Breast epithelium (tissue), 3 donors: ENCODE results near the gene ARMC9.

Source experiments
- POLR2AphosphoS5 ChIP-seq, 3 donors: sonication (generic); formaldehyde crosslinking; IDR thresholded peaks; one replicate each; pipeline ENCODE4 v1.6.1; 2017; ENCODE audit warnings: antibody characterized with exemption in 3 of 3
- TF ChIP-seq, protein P1 (sequence below), 3 donors: fragments of 450-650 bp; IDR thresholded peaks; one replicate each; pipeline ENCODE4 v1.5.1; 2016 to 2017; ENCODE audit warnings: antibody characterized with exemption in 3 of 3, mild to moderate bottlenecking in 3 of 3, moderate library complexity in 3 of 3

GRCh38 chr2:231383416-231384108 is 185.1 kb downstream of the ARMC9 start:
- no peak for TF ChIP-seq POLR2AphosphoS5 (IDR thresholded peaks at IDR 0.05)
- TF ChIP-seq, protein P1, sequence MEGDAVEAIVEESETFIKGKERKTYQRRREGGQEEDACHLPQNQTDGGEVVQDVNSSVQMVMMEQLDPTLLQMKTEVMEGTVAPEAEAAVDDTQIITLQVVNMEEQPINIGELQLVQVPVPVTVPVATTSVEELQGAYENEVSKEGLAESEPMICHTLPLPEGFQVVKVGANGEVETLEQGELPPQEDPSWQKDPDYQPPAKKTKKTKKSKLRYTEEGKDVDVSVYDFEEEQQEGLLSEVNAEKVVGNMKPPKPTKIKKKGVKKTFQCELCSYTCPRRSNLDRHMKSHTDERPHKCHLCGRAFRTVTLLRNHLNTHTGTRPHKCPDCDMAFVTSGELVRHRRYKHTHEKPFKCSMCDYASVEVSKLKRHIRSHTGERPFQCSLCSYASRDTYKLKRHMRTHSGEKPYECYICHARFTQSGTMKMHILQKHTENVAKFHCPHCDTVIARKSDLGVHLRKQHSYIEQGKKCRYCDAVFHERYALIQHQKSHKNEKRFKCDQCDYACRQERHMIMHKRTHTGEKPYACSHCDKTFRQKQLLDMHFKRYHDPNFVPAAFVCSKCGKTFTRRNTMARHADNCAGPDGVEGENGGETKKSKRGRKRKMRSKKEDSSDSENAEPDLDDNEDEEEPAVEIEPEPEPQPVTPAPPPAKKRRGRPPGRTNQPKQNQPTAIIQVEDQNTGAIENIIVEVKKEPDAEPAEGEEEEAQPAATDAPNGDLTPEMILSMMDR (IDR thresholded peaks at IDR 0.05) = no peak
